Kidney (tissue), 14 donors: ENCODE data around the gene SELENOK. TPM values are rescaled to one million over a fixed set of nuclear protein-coding genes. Genes with fewer than 3 reads are reported as not detected.

Experiments
- DNase-seq, 5 donors: peaks; one replicate each; pipeline ENCODE4 v3.0.0-alpha.2; 2013 to 2020
- FAIRE-seq: peaks from 2 replicates; lab custom pipeline; 2012; peaks lifted over from hg19 to GRCh38; lab: Jason Lieb, UNC
- H3K27ac ChIP-seq, 2 donors: one replicate each; pipeline ENCODE4 v1.7.0; 2013; ENCODE audit warnings: low read depth in 2 of 2, low read length in 2 of 2, inconsistent platforms in 1 of 2
- H3K27me3 ChIP-seq: one replicate; pipeline ENCODE4 v1.7.1; 2013; ENCODE audit warnings: low read length, inconsistent platforms; ENCODE audit not compliant: control insufficient read depth, insufficient read depth
- H3K36me3 ChIP-seq, 3 donors: one replicate each; pipeline versions ENCODE4 v1.7.0 to v1.7.1; 2013; ENCODE audit warnings: low read length in 3 of 3, control low read depth in 1 of 3, inconsistent platforms in 1 of 3; ENCODE audit not compliant: insufficient read depth in 3 of 3, control insufficient read depth in 2 of 3
- H3K4me1 ChIP-seq, 3 donors: one replicate each; pipeline versions ENCODE4 v1.7.0 to v1.7.1; 2013; ENCODE audit warnings: low read length in 3 of 3, inconsistent platforms in 1 of 3, low read depth in 1 of 3; ENCODE audit not compliant: control insufficient read depth in 2 of 3, insufficient read depth in 2 of 3
- H3K4me3 ChIP-seq, 3 donors: one replicate each; pipeline versions ENCODE4 v1.7.0 to v1.8.1; 2013; ENCODE audit warnings: low read length in 3 of 3, control low read depth in 1 of 3, inconsistent platforms in 1 of 3
- H3K9ac ChIP-seq, 3 donors: one replicate each; pipeline versions ENCODE4 v1.7.0 to v1.7.1; 2013; ENCODE audit warnings: low read length in 3 of 3, control low read depth in 1 of 3, inconsistent platforms in 1 of 3
- H3K9me3 ChIP-seq, 3 donors: one replicate each; pipeline versions ENCODE4 v1.7.0 to v1.7.1; 2013; ENCODE audit warnings: low read length in 3 of 3, control low read depth in 1 of 3, inconsistent platforms in 1 of 3; ENCODE audit not compliant: control insufficient read depth in 2 of 3, insufficient read depth in 1 of 3
- intact Hi-C: fragments of 100-400 bp; cut with DNase I; formaldehyde crosslinking; loops from one replicate; pipeline ENCODE4 v1.11.1; 2022
- polyA plus RNA-seq: library from polyadenylated mRNA; stranded (reverse); fragments of 350-450 nt; fragmentation: Illumina TruSeq; extraction: RNeasy Lipid Tissue Mini Kit (QIAGEN cat#74804); gene quantifications from one replicate; pipeline ENCODE4 v1.2.3, GENCODE V29; 2014; ENCODE audit warnings: low read depth, low replicate concordance; ENCODE audit not compliant: insufficient read depth
- total RNA-seq: library from RNA; stranded (reverse); fragmentation: NEBNext Ultra II Directional; extraction: Animal tissue kit (Norgen Biotek cat#: 25700); gene quantifications from one replicate; pipeline ENCODE4 v1.2.1, GENCODE V29; 2021
- TF ChIP-seq, protein P1 (sequence below): IDR thresholded peaks from 3 replicates; pipeline ENCODE4 v1.5.1; 2012; ENCODE audit warnings: mild to moderate bottlenecking, moderate library complexity, borderline replicate concordance; ENCODE audit not compliant: insufficient read depth; ENCODE audit errors: extremely low read depth
- donor health status: control.
- donor health status: control.
- donor health status: control.
- donor health status: control.
- donor health status: control.
- donor health status: DM: yes; HTN: yes; CAD: no.
- donor health status: Normal renal cell carcinoma (clear cell type).

SELENOK gene
- total and polyA plus RNA-seq, 2 donors from 2014 or later: 51.0 to 106 TPM

DNA sequence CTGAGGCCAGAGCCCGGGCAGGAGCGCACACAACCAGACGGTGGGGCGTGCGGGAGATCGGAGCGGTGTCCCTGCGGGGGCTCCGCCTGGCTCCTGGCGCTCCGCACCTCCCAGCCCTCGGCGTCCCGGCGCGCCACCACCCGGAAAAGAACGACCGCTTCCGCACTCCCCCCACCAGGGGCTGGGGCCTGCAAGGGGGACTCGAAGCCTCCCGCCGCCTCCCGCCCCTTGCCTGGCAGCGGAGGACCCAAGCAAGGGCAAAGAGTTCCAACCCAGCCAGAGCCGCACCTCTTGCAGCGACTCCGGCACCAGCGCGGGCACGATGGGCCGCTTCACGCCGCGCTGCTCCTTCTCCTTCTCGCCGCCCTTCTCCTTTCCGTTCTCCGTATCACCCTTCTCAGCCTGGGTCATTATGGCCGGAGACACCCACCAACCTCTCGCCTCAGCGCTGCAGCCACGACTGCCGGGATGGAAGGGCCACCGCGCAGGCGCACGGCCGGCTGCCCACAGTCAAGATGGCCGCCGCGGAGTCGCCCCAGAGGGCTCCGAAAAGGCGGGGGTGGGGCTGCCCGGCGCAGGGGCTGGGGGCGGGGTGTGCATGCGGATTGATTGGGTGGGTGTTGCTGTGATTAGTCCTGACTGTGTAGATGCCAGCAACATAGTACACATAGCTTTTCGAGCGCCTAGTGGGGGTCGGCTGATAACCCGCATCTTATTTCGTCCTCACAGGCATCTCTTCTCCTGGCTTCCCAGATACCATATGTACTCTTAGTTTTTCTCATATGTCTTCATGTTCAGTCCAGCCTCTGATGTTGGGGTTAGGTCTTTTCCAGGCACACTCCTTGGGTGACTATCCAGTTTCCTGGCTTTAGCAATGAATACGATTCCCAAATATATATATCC is 9.7 kb downstream of the SELENOK start, which contains the start of gene ACTR8:
Gene ACTR8 (minus strand): TSS at position 462 of the 903 bp plus-strand sequence. CDS start 51 bp downstream, at position 411.
- H3K4me3 ChIP-seq: peak within 1 kb of the TSS; percentile 85 to 89 (median 89)
- DNase-seq: peak; percentile 94 to 95 (median 95)
- peaks cover 0 to 8% (median 8%) of the 10 kb centered on the region in 3 donors for H3K4me1 ChIP-seq
- TF ChIP-seq, protein P1, sequence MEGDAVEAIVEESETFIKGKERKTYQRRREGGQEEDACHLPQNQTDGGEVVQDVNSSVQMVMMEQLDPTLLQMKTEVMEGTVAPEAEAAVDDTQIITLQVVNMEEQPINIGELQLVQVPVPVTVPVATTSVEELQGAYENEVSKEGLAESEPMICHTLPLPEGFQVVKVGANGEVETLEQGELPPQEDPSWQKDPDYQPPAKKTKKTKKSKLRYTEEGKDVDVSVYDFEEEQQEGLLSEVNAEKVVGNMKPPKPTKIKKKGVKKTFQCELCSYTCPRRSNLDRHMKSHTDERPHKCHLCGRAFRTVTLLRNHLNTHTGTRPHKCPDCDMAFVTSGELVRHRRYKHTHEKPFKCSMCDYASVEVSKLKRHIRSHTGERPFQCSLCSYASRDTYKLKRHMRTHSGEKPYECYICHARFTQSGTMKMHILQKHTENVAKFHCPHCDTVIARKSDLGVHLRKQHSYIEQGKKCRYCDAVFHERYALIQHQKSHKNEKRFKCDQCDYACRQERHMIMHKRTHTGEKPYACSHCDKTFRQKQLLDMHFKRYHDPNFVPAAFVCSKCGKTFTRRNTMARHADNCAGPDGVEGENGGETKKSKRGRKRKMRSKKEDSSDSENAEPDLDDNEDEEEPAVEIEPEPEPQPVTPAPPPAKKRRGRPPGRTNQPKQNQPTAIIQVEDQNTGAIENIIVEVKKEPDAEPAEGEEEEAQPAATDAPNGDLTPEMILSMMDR: no peak
- H3K9ac ChIP-seq: peak within 1 kb of the TSS; percentile 86 to 92 (median 90)
- peaks cover 12 to 34% (median 23%) of the 10 kb centered on the region in 3 donors for H3K36me3 ChIP-seq
- H3K27ac ChIP-seq: peak within 1 kb of the TSS; percentile 91
- intact Hi-C loops: no loop called here
- FAIRE-seq: no peak
- H3K27me3 ChIP-seq: no peaks in the 10 kb centered on the region
- H3K9me3 ChIP-seq: no peaks in the 10 kb centered on the region

DNA sequence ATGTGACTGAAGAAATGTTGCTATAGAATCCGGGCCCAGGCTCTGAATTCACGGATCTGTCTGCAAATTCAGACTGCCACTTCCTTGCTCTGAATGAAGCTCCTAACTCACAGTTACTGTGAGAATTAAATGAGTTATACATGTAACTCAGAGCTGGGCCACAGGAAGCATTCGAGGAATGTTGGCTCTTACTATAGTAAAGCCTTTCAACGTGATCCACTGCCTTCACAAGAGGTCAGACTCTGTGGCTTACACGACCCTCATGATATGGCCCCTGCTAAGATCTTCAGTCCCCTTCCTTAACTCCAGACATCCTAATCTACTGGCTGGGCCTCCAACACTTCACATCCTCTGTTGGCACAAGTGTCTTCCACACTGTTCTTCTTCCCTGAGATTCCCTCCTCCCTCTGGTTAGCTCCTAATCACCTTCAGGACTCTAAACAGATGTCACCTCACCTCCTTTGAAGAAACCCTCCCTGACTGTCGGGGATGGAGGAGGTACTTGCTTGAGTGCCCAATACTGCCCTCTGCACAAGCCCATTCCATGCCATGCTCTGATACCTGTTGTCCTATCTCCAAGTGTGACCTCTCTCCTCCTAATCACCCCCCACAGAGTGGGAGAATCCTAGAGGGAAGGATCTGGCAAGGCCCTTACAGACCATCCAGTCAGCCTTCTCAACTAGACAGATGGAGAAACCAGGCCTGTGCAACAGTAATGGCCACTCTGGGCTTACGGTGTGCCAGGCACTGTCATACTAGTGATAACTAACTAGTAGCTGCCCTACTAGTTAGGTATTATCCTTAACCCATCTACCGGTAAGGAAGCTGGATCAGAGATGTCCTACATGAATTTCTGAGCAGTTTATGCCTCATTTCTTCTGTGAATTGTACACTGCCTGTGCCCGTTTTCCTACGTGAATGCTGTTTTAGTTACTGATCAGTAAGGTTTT is 11.0 kb downstream of the SELENOK start:
- peak overlapping the region; percentile 85 to 89 (median 89) for H3K4me3 ChIP-seq
- TF ChIP-seq, protein P1: no peak
- DNase-seq (peak in 2 of 5 donors; percentile 18 to 23), FAIRE-seq (no peak)
- intact Hi-C loops: no loop called here
- no peak overlapping the region for H3K27ac ChIP-seq
- H3K9me3 ChIP-seq: no peaks in the 10 kb centered on the region
- no peaks in the 10 kb centered on the region for H3K27me3 ChIP-seq
- H3K4me1 ChIP-seq: peaks cover 0 to 8% (median 8%) of the 10 kb centered on the region in 3 donors
- peak overlapping the region; percentile 66 to 92 (median 90) for H3K9ac ChIP-seq
- H3K36me3 ChIP-seq: peaks cover 15 to 41% (median 27%) of the 10 kb centered on the region in 3 donors

DNA sequence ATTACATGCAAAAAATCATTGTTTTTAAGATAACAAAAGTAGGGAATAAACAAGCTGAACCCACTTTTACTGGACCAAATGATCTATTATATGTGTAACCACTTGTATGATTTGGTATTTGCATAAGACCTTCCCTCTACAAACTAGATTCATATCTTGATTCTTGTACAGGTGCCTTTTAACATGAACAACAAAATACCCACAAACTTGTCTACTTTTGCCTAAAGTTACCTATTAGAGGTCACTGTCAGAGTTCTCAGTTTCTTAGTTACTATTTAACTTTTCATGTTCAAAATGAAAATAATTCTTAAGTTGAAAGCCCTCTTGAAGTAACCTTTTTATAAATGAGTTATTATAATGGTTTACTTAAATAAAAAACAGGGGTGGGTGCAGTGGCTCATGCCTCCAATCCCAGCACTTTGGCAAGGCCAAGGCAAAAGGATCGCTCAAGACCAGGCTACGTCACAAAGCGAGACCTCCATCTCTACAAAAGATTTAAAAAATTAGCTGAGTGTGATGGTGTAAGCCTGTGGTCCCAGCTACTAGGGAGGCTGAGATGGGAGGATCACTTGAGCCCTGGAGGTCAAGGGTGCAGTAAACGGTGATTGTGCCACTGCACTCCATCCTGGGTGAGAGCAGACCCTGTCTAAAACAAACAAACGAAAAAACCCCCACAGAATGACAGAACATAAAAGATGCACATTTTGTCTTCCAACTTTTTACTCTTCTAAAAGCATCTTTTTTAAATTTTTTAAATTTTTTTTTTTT is 25.7 kb downstream of the SELENOK start:
- Histone ChIP-seq H3K9ac (no peak overlapping the region), H3K36me3 (peaks cover 14 to 21% (median 18%) of the 10 kb centered on the region in 3 donors), H3K4me3 (no peak overlapping the region), H3K4me1 (peaks cover 0 to 4% (median 0%) of the 10 kb centered on the region in 3 donors), H3K27me3 (no peaks in the 10 kb centered on the region), H3K9me3 (no peaks in the 10 kb centered on the region), H3K27ac (no peak overlapping the region)
- DNase-seq (no peak), FAIRE-seq (peak; percentile 60)
- TF ChIP-seq, protein P1: no peak
- intact Hi-C loops: no loop called here
